Measurements from ENCODE around the gene IL36B.

The IL36B gene

DNA sequence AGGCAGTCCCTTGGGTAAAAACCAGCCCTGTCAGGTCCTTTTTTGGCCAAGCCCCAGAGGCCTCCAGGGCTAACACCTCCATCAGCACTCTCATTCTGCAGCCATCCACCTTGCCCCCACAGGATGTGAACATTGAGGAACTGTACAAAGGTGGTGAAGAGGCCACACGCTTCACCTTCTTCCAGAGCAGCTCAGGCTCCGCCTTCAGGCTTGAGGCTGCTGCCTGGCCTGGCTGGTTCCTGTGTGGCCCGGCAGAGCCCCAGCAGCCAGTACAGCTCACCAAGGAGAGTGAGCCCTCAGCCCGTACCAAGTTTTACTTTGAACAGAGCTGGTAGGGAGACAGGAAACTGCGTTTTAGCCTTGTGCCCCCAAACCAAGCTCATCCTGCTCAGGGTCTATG is 22.4 kb upstream of the IL36B start:
- no peak for DNase-seq

DNA sequence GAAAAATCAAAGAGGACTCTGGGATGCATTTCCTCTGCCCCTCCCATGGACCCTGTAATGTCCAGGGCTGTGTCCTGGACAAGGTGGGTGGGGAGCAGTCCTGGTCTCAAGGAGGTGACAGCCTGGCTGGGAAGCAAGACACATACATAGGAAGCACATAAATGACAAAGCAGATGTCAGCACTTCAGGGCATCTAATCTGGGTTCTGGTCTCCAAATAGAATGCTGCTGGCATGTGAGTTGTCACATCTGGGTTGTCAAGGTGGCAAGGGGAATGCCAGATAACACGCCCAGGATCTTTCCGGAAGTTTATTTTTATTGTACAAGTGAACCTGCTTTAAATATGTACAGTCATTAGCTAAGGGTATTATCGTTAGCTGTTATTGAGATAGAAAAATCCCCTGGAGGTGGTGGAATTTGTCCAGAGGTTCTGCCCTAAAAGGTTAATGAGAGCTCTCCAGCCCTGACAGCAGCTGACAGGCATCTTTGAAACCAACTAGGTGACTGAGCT is 20.7 kb upstream of the IL36B start:
- DNase-seq = no peak

DNA sequence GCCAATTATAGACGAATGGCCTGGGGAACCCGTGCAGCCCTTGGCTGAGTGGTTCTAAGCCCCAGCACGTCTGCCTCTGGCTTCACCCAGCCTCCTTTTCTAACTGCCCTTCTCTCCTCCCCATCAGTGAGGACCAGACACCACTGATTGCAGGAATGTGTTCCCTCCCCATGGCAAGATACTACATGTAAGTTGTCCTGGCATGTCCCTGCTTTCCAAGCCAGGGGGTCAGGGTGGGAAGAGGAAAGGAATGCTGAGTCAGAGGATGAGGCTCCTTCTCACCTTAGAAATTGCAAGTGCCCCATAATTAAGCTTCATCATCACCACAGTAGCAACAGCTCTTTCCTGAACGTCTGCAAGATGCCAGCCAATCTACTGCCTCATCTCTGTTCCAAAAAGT is 19.9 kb upstream of the IL36B start:
- DNase-seq = no peak

DNA sequence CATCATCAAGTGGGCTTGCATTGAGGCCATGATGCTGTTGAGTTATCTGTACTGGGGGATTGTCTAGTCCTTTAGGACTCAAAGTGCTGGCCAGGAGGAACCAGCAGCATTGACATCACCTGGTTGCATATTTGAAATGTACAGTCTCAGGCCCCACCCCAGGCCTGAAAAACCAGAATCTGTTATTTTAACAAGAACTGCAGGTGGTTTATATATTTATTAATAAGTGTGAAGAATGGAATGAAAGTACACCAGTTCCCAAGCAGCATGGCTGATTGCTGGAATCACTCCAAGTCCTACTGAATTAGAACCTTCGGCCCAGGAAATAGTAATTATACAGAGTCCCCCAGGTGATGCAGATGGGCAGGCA is 17.9 kb upstream of the IL36B start:
- DNase-seq = no peak

DNA sequence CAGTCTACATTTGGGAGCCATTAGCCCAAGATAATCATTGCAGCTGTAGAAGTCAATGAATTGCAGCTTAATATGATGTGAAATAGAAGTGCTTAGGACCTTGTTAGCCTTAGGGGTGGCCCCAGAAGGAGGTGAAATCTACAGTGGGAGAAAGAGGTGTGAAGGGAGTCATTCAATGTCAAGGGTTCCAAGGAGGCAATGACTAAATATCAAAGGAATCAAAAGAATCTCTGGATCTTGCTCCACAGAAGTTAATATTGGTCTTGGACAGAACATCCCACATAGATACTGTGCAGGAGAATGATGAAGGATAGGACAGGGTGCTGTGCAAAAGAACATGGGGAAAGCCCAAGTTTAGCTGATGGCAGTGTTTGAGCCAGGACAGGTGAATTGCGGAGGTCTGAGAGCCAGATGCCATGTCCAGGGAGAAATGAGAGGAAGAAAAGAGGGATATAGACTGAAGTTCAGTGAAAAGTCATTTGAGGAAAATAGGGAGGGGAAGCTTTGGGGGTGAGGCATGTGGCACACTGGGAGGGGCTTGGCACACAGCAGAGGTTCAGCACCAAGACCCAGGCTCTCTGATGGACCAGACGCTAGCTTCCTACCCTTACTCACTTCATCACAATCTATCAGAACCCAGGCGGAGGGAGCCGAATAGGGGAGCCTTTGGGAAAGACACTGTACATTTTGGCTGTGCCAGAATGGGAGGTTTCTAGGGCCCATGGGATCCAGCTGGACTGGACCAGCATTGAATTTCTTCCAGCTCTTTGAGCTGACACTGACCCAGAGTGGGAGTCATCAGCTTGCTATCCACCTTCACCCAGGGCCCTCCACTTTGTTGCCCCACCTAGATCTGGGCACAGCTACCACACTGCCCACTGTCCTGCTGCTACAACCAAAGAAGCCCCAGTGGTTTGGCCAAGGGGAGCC is 17.3 kb upstream of the IL36B start:
- no peak for DNase-seq

DNA sequence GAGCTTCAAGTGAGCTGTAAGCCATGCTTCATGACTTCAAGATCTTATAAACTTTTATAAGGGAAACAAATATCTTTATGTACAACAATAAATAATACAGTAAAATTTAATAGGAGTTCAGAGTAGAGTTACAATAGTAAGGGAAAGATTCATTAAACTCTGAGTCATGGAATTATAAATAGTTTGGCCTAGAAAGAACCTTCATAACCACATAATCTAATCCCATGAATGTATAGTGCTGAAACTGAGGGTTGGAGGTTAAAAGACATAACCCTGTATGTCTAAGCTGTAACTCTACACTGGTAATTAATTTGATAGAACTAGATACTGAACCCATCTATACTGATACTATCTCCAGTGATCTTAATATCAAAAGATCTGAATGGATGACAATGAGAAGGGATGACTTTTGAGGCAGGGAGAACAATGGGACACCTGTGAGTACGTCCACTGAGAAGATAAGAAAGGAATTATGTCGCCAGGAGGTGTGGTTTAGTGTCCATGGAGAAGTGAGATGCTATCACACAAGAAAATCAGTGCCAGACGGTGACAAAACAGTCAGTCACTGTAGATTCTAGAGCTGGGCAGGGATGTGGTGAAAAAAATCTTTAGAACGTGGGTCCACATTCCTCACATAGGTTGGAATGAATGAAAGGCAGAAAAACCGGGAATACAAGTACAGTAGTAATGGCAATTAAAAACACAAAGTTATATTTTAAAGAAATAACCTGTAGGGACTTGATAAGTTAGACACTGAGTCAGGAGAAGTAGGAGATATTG is 16.2 kb upstream of the IL36B start:
- no peak for DNase-seq

DNA sequence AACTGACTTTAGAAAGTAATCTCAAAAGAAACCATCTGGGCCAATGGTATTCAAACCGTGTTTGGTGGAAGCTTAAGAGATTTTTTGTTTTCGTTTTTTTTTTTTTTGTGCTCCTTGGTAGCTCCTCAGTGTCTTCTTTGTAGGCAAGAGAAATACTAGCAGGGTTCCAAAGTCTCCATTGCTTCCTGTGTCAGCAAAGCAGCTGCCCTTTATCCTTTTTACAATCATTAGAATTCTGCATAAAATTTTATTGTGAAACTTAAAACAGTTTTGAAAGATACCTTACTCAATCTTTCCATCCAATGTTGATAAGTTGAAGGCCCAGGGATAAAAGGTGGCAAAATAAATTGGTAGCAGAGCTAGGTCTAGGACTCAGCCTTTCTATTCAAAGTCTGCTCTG is 15.6 kb upstream of the IL36B start:
- no peak for DNase-seq

DNA sequence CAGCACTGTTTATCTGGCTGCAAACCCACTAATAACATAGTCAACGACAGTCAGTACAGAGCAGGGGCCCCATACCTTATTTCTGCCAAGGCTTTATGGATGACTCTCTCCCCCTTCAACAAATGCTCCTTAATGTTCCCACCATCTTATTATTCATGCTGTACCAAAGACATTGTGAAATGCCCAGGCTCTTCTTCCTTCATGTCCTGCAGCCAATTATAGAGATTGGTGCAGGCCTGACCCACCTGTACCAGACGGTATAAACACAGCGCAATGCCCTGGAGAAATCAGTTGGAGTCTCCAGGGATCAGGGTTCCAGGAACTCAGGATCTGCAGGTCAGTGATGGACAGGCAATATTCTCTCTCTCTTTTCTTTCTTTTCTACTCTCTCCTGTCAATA is 15.0 kb upstream of the IL36B start, which contains the start of gene IL1F10:
IL1F10 (plus strand) TSS at position 290 of the 400 bp plus-strand sequence. CDS start 4,769 bp downstream, outside the sequence.
- no peak for DNase-seq

DNA sequence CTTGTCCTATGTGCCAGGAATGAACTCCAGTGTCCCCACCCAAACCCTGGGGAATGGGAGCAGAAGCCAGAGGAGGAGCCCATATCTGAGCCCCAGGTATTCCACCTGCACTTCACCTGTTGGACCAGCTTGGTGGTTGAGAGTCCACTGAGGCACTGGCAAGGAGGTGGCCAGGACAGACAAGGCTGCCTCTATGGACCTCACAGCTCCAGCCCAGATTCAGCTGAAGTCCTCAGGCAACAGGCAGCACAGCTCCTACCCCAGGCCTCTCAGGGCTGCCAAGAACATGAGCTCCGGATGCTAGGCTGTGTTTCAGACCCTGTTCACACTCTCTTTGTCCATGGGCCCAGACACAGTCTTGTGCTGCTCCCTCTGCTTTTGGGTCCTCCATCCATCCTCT is 12.2 kb upstream of the IL36B start:
- no peak for DNase-seq

DNA sequence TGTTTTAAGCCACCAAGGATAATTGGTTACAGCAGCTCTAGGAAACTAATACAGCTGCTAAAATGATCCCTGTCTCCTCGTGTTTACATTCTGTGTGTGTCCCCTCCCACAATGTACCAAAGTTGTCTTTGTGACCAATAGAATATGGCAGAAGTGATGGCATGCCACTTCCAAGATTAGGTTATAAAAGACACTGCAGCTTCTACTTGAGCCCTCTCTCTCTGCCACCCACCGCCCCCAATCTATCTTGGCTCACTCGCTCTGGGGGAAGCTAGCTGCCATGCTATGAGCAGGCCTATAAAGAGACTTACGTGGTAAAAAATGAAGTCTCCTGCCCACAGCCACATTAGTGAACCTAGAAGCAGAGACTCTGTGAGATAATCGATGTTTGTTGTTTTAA is 11.6 kb upstream of the IL36B start:
- DNase-seq = no peak

DNA sequence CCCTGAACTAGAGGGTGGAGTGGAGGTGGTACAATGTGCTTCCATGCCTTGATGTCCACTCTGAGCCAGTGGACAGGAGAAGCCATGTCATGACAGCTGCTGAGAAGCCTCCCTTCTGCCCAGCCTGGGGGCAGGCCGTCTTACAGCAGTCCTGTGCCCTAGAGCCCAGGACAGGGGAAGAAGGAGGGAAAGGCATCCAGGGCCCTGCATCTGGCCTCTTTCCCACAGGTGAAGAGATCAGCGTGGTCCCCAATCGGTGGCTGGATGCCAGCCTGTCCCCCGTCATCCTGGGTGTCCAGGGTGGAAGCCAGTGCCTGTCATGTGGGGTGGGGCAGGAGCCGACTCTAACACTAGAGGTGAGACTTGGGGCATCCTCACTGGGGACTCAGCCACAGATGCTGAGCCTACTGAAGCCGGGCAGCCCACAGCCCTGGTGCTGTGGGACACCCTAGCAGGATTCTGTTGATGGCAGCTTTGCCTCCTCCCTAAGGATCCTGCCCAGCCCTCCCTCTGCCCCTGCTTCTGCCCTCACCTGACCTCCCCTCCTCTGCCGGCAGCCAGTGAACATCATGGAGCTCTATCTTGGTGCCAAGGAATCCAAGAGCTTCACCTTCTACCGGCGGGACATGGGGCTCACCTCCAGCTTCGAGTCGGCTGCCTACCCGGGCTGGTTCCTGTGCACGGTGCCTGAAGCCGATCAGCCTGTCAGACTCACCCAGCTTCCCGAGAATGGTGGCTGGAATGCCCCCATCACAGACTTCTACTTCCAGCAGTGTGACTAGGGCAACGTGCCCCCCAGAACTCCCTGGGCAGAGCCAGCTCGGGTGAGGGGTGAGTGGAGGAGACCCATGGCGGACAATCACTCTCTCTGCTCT is 9.5 kb upstream of the IL36B start:
- no peak for DNase-seq

DNA sequence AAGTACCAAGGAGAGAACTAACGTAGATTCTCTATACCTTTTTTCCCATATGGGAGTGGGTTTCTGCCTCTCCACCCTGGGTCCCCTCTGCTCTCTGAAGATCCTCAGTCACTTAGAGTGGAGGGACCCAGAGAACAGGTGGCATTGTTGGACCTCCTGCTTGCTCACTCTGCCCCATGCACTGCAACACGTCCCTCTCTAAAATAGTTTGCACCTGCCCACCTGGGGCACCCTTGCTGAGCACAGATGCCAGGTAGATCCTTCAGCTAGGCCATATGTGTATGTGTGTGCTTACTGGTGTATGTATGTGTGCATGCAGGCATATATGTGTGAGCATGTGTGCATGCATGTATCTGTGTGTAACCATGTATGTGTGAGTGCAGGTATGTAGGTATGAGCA is 8.6 kb upstream of the IL36B start:
- no peak for DNase-seq

DNA sequence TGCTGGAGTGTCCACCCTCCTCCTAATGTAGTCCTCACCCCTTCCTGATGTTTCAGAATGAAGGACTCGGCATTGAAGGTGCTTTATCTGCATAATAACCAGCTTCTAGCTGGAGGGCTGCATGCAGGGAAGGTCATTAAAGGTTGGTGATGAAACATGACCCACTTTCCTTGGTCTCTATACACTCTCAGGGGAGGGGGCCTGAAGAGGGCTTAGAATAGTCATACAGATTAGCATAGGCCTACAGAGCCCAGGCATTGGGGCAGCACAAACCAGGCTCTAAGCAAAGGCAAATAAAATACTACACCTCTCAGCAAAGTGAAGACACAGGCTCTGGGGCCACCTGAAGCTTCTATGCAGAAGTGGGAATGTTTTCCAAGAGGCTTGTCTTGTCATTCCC is 8.1 kb upstream of the IL36B start:
- no peak for DNase-seq

DNA sequence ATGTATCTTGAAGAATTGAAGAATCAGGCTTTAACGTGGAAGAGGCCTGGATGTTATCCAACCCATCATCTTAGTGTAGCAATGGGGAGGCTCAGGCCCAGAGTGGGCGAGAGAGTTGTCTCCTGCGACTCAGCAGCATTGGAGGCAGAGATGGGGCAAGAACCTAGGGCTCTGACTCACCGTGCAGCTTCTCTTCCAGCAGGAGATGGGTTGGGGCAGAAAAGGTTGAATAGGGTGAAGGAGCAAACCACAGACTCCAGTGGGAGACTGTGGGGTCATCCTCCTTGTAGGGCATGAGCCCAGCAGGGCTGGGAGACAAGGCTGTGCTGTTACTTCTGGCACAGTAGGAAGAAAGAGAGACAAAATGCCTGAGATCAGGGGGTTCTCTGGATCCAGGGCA is 7.7 kb upstream of the IL36B start:
- DNase-seq = no peak

DNA sequence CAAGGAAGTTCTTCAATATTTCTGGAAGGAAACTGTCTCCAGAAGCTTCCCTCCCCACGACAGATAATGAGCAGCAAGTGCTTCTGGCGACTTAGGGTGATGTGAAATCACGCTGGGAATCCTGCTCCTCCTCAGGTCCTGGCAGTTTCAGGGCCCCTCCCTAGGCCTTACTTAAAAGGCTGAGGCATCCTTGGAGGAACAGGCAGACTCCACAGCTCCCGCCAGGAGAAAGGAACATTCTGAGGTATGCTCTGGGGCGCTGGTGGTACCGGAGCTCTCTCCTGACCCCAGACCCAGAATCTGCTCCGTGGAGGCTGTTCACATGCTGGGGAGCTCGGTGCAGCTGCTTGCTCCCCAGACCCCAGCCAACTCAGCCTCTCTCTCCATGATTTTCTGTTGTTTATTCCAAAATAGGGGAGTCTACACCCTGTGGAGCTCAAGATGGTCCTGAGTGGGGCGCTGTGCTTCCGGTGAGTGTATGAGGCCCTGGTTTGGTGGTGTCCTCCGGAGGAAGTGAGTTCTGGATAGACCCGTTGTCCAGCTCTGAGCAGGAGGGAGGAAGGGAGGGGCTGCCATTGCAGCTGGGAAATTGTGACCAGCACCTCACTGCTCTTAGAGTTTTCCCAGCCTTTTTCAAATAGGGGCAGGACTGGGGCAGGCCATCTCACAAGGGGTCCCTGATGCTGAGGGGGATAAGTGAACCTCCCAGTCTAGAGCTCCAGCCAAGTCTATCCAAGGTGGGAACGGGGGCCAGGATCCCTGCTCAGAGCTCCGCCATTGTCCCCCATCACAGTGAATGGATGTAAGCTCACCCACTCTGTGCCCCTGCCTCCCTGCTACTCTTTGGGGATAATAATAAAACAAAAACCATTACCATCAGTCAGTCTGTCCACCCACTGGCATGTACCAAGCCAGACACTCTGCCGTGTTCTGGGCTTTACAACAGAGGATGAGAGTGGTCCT is 6.6 kb upstream of the IL36B start, which contains the start of gene IL36RN:
IL36RN (plus strand) TSS at position 201 of the 963 bp plus-strand sequence; CDS start at position 442, 241 bp downstream.
- DNase-seq = no peak

DNA sequence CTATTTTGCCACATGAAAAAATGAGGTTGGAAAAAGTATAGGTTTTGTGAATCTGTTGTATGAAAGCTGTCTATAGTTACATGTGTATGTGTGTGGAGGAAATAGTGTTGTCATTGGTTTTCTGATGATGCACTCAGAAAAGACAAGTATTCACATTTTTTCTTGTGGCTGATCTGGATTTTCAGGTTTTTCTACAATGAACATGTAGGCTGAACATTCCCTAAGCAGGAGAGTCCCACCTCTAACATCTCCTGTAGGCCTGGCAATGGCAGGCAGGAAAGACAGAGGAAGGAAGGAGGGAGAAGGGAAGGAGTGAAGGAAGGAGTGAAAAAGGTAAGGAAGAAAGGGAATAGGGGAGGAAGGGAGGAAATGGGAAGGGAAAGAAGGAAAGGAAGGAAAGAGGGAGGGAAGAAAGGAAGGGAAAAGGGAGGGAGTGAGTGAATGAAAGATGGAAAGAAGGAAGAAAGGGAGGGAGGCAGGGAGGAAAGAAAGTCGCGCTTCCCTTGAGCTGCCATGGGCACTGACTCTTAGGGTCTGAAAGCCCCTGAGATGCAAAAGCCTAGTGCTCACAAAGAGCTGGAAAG is 5.8 kb upstream of the IL36B start:
- no peak for DNase-seq

DNA sequence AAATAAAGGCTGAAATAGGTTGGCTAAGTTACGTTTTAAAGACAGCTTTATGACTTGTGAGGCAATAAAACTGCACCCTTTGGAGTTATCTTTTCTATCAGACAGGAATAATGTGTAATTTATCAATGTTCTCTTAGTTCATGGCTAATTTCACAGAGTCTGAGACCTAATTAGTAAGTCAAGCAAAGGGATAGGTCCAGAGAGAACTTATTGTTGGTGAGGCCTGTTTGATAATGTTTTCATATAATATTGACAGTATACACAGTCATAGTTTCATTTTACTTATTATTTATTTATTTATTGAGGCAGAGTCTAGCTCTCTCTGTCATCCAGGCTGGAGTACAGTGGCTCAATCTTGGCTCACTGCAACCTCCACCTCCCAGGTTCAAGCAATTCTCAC is 4.5 kb upstream of the IL36B start:
- DNase-seq = no peak

DNA sequence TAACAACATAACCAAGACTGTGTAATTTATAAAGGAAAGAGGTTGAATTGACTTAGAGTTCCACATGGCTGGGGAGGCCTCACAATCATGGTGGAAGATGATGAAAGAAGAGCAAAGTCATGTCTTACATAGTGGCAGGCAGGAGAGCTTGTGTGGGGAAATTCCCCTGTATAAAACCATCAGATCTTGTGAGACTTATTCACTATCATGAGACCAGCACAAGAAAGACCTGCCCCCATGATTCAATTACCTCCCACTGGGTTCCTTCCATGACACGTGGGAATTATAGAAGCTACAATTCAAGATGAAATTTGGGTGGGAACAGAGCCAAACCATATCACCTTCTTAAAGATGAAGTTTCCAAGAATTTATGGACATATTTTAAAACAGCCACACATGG is 3.9 kb upstream of the IL36B start:
- no peak for DNase-seq

DNA sequence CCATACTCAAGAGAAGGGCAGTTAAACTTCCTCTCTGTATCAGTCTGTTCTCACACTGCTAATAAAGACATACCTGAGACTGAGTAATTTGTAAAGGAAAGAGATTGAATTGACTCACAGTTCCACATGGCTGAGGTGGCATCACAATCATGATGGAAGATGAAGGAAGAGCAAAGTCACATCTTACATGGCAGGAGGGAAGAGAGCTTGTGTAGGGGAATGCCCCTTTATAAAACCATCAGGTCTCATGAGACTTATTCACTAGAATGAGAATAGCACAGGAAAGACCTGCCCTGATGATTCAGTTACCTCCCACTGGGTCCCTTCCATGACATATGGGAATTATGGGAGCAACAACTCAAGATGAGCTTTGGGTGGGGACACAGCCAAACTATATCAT is 1.4 kb upstream of the IL36B start:
- DNase-seq = no peak

DNA sequence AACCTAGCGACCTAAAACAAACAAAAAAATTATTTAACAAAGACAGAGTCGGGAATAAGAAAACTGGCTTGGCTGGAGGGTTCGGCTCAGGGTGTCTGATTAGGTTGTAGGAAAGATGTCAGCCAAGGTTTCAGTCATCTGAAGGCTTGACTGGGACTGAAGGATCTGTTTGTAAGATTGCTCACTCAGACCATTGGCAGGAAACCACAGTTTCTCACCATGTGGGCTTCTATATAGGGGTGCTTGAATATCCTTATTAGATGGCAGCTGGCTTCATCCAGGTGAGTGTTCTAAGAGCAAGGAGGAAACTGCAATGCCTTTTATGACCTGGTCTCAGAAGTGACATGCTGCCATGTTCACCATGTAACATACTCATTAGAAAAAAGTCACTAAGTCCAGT is 999 bp upstream of the IL36B start:
- DNase-seq = no peak
